HG03175 (cell line): ENCODE data around the gene MAP3K4.
A peak's percentile ranks its signal among the peaks of the same experiment; 100 is the strongest.

Experiments used
- ATAC-seq: cut with Tn5 transposase; IDR thresholded peaks from one replicate; pipeline ENCODE4 v1.9.1; 2021; ENCODE audit warnings: mild to moderate bottlenecking, moderate library complexity; ENCODE audit not compliant: unreplicated experiment

The MAP3K4 gene

GRCh38 chr6:161001421-161001820 lies 9.9 kb downstream of the MAP3K4 start:
- ATAC-seq = no peak

DNA sequence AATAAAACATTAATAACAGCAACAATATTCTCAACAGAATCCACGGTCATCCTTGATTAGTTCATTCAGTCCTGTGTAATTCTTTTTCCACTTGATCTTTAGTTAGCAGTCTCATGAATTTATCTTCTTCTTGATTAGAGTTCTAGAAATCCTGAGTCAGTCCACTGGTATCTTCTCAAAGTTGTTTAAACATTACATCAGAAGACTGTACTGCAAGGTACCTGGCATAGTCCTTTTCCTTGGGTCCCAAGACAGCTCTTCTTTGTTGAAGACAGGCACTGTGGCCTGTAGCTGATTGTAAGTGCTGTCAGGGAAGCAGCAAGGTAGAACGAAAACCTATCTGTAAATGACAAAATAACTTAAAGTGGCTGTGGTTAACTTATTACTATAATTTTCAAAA lies 11.8 kb downstream of the MAP3K4 start:
- ATAC-seq = no peak

- no peak for ATAC-seq
These were observed 16.7 kb downstream of the MAP3K4 start for GRCh38 chr6:161008245-161008644.

DNA sequence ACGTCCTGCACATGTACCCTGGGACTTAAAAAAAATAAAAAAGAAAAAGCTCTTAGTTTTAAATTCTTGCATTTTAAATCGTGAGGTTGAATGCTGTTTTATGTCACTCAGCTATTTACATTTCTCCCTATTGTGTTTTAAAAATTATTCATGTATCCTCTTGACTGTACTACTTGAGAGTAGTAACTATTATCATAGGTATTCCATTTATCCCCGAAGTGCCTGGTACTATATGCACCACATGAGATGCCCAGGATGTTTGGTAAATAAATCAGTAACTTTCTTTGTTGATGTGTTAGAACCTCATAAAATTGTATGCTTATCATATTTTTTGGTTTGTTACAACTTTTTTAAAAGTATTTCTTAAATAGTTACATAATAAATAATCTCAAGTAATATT lies 18.4 kb downstream of the MAP3K4 start:
- no peak for ATAC-seq

- ATAC-seq = no peak
These were observed 18.8 kb downstream of the MAP3K4 start for GRCh38 chr6:161010418-161010817.

DNA sequence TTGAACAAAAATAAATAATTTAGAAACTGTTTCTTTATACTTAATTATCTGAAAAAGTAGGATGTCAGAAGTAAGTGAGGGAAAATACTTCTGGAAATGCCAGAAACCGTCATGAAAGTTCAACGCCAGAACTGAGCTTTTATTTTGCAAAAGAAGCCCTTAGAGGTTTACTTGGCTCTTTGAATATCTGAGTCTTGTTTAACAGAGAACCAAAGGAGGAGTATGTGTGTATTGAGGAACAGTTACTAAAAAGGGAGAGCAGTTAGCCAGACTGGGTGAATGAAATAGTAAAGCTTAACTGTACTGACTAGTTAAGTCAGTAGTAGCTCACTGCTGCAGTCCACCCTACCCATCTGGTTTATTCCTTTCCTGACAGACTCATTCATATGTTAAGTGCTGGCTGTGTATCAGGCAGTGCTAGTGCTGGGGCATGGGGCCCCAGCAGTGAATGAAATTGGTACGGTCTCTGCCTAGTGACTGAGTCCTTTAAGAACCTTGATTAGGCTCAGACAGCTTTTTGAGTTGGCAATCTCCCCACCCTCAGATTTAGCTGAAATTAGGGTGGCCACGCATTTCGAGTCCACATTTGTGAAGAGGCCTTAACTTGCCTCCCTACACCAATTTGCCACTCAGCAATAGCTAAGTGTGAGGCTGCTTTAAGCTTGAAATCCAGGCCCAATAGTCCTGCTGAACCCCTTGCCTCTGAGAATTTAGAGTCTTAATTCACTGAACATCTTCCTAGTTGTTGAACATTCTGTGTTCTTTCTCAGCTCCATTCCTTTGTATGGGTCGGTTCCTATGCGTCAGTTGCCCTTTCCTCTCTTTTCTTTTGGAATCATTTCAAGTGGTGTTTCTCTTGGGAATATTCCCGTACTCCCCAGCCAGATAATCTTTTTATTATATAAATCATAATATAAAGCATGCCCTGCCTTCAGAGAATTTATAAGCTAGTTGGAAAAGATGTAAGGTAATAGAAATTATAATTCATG lies 20.2 kb downstream of the MAP3K4 start:
- no peak for ATAC-seq

GRCh38 chr6:161013695-161014094 lies 22.1 kb downstream of the MAP3K4 start:
- no peak for ATAC-seq

DNA sequence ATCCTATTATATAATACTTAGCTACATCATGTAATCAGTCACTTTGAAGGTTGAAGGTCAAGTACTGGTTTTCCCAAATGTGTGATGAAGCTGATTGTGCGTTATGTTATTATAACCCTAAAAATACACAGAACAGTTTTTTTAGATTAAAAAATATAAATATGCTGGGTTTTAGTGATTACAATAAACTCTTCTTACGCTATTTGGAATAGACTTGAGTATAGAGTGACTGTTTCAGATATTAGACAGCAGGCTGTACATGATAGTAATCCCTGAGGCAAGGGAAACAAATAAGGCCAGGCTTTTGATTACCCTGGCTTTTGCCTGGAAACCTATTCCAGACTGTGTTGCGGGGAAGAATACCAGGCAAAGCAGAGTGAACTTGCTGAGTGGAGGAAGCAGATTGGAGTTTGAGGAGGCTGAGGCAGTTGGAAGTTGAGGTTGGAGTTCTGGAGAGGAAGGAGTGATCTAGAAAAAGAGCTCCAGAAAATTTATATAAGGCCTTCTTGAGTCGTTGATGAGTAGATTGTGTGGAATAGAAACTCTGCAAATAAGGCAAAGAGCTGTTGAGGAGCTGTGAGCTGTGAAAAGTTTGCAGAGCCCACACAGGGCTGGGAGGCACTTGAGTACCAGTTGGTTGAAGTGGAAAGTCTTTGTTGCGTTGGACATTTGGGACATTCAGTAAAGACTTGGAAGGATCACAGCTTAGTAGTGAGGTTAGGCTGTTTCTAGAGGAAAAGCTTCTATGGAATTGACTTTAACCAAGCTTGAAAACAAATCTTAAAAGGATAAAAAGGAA lies 26.4 kb downstream of the MAP3K4 start:
- ATAC-seq = no peak

- no peak for ATAC-seq
These were observed 27.8 kb downstream of the MAP3K4 start for GRCh38 chr6:161019324-161019839.

GRCh38 chr6:161021543-161021942 lies 30.0 kb downstream of the MAP3K4 start:
- no peak for ATAC-seq

GRCh38 chr6:161021998-161022743 lies 30.6 kb downstream of the MAP3K4 start:
- no peak for ATAC-seq

DNA sequence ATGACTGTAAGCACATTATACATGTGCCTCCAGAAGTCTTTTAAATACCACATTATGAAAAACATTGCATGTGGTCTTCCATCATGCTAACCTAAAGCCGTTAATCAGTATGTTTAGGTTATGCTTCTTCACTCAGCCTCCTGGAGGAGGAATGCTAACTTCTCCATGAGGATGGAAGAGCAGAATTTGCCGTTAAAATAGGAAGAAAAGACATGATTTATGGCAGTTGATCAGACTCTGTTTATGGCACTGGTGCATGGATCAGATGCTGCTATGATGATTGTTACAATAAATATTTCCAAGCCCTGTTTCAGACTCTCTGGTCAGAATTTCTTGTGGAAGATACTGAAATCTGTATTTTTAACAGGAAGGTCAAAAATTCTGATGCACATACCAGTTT lies 31.7 kb downstream of the MAP3K4 start:
- ATAC-seq = no peak

DNA sequence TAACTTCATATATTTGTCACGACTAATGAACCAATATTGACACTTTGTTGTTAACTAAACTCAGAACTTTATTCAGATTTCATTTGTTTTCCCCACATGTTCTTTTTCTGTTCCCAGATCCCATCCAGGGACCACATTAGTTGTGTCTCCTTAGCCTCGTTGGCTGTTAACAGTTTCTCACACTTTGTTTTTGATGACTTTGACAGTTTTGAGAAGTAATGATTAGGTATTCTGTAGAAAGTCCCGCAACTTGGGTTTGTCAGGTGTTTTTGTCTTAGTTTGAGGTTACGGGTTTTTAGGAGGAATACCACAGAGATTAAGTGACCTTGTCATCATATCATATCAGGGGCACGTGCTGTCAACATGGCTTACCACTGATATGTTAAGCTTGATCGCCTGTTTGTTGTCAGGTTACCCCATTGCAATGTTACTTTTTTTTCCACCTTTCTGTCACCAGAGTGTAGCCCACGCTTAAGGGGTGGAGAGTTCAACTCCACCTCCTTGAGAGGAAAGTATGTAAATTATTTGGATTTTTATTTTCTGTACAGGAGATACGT lies 32.9 kb downstream of the MAP3K4 start:
- ATAC-seq = no peak

GRCh38 chr6:161027385-161027784 lies 35.8 kb downstream of the MAP3K4 start:
- ATAC-seq = no peak

- peak; percentile 79 for ATAC-seq
These were observed 37.7 kb downstream of the MAP3K4 start for GRCh38 chr6:161029195-161029809.

- no peak for ATAC-seq
These were observed 40.3 kb downstream of the MAP3K4 start for GRCh38 chr6:161031721-161032495.

GRCh38 chr6:161033667-161034066 lies 42.1 kb downstream of the MAP3K4 start:
- no peak for ATAC-seq

DNA sequence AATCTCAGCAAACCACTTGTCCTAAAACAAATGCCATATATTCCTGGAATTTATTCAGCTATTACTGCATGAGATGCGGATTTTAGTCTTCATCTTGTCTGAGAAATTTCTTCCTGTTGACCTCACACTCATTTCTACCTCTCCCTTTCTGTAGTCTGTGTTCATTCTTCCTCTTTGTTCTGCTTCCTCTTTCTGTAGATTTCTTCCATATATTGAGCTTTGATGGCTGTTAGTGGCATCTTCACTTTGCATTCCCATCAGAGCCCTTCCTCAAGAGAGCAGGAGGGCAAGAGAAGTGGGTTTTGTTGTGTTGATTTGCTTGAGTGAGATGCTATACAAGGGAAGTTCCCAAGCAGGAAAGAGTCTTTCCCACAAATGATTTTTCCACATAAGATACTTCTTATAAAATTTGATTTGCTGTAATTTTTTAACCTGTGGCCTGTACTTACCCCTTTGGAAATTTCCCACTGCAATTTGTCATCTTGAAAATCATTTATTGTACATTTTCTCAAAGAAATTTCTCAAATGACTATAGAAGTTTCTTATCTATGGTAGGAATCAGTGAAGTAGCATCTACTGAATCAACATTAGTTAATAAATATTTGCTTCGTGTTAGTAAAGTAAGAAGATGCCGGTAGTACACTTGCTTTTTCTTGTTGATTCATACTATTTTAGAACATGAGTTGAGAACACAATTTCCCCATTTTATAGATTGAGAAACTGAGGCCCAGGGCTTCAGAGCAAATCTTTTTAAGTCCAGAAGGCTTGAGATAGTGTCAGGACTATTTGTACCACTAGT lies 43.8 kb downstream of the MAP3K4 start:
- ATAC-seq = no peak

GRCh38 chr6:161035981-161036263 lies 44.4 kb downstream of the MAP3K4 start:
- ATAC-seq = no peak
